Esophagus muscularis mucosa (tissue), 4 donors: ENCODE results near the gene ANAPC7. TPM values are rescaled to one million over a fixed set of nuclear protein-coding genes. Genes with fewer than 3 reads are reported as not detected.

Source experiments
- DNase-seq: peaks from one replicate; pipeline ENCODE4 v3.0.0-alpha.2; 2017; ENCODE audit errors: extremely low spot score
- H3K27ac ChIP-seq, 4 donors: fragments of 200-600 bp; sonication (generic); replicated peaks in 1 of 4; 1 replicate in 3 of 4; 2 replicates in 1 of 4; pipeline ENCODE4 v1.5.1; 2016 to 2019; ENCODE audit warnings: mild to moderate bottlenecking in 1 of 4
- H3K27me3 ChIP-seq, 4 donors: fragments of 200-600 bp; sonication (generic); one replicate each; pipeline versions ENCODE4 v1.5.1 to v1.6.0; 2016 to 2019
- H3K36me3 ChIP-seq, 4 donors: fragments of 200-600 bp; sonication (generic); one replicate each; pipeline ENCODE4 v1.5.1; 2016 to 2019
- H3K4me1 ChIP-seq, 4 donors: fragments of 200-600 bp; sonication (generic); one replicate each; pipeline ENCODE4 v1.5.1; 2016 to 2019
- H3K4me3 ChIP-seq, 4 donors: fragments of 200-600 bp; sonication (generic); 1 replicate in 2 of 4; 2 replicates in 2 of 4; pipeline ENCODE4 v1.5.1; 2016 to 2019; ENCODE audit warnings: mild to moderate bottlenecking in 4 of 4, moderate library complexity in 1 of 4
- H3K9me3 ChIP-seq, 4 donors: fragments of 200-600 bp; sonication (generic); 1 replicate in 3 of 4; 2 replicates in 1 of 4; pipeline ENCODE4 v1.5.1; 2016 to 2019
- EP300 ChIP-seq: sonication (generic); formaldehyde crosslinking; IDR thresholded peaks from one replicate; pipeline ENCODE4 v1.6.1; 2017; ENCODE audit warnings: antibody characterized with exemption
- POLR2A ChIP-seq: fragments of 450-650 bp; IDR thresholded peaks from one replicate; pipeline ENCODE4 v1.6.1; 2017; ENCODE audit warnings: antibody characterized with exemption, moderate library complexity, mild to moderate bottlenecking, low read depth
- POLR2AphosphoS5 ChIP-seq, 2 donors: sonication (generic); formaldehyde crosslinking; IDR thresholded peaks; one replicate each; pipeline ENCODE4 v1.6.1; 2017; ENCODE audit warnings: antibody characterized with exemption in 2 of 2
- WGBS: methylation state at CpG from one replicate; pipeline ENCODE4 v1.1.5; 2018; 5-methylcytosine and 5-hydroxymethylcytosine counted together
- intact Hi-C: fragments of 100-400 bp; cut with DNase I; formaldehyde crosslinking; loops from one replicate; pipeline ENCODE4 v1.15.1; 2023
- total RNA-seq, 4 donors: library from RNA; depleted of rRNA; stranded (reverse); fragments of >200 nt; gene quantifications; one replicate each; pipeline versions ENCODE4 v1.1.0 to v1.2.1, GENCODE V29; 2016
- TF ChIP-seq, protein P1 (sequence below), 3 experiments: fragments of 200-600 bp in 2 of 3; fragments of 450-650 bp in 1 of 3; sonication (generic) in 2 of 3; IDR thresholded peaks; one replicate each; pipeline ENCODE4 v1.5.1; 2017 to 2019; ENCODE audit warnings: antibody characterized with exemption in 3 of 3, mild to moderate bottlenecking in 2 of 3, moderate library complexity in 1 of 3

ANAPC7 gene
- total RNA-seq, 4 donors from 2014 or later = 32.5 to 35.0 (median 33.2) TPM

DNA sequence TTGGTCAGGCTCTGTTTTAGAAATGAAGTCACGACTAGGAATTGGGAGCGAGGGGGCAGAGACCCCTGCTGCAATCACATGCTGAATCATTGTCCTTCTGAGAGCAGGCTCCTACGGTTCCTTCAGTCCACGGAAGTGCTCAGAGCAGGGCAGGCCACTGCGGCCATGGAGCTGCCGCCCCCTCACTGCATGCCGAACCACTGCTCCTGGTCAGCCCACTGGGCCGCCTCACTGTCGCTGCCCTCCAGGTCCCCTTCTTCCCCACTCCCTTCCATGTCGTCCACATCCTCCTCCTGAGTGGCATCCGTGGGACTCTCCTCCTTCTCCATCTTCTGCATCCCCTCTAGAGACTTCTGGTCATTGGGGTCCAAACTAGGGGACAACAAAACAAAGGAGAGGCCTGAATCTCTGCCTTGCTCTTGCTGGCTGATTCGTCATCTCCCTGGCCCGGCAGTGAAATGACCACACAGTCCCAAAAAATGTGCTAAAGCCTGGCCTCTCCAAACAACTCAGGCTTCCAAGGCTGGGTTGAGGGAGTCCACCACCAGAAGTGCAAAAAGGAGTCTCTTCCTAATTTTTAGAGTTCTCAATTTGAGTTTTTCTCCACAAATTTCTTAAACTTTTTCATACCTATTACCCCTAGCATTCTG is 29.4 kb downstream of the ANAPC7 start:
- TF ChIP-seq, protein P1, sequence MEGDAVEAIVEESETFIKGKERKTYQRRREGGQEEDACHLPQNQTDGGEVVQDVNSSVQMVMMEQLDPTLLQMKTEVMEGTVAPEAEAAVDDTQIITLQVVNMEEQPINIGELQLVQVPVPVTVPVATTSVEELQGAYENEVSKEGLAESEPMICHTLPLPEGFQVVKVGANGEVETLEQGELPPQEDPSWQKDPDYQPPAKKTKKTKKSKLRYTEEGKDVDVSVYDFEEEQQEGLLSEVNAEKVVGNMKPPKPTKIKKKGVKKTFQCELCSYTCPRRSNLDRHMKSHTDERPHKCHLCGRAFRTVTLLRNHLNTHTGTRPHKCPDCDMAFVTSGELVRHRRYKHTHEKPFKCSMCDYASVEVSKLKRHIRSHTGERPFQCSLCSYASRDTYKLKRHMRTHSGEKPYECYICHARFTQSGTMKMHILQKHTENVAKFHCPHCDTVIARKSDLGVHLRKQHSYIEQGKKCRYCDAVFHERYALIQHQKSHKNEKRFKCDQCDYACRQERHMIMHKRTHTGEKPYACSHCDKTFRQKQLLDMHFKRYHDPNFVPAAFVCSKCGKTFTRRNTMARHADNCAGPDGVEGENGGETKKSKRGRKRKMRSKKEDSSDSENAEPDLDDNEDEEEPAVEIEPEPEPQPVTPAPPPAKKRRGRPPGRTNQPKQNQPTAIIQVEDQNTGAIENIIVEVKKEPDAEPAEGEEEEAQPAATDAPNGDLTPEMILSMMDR (IDR thresholded peaks at IDR 0.05) = no peak
- no peak for TF ChIP-seq POLR2A
- no peak for TF ChIP-seq POLR2AphosphoS5 (IDR thresholded peaks at IDR 0.05)
- no peak for TF ChIP-seq EP300
- Histone ChIP-seq H3K4me3 (no peak overlapping the region), H3K36me3 (peaks cover 39 to 89% (median 81%) of the 10 kb centered on the region in 4 donors), H3K4me1 (peaks cover 12 to 45% (median 38%) of the 10 kb centered on the region in 4 donors), H3K27ac (peak overlapping the region; percentile 22 to 54 (median 43)), H3K9me3 (no peaks in the 10 kb centered on the region), H3K27me3 (no peaks in the 10 kb centered on the region)
- WGBS = 76% methylated on average over 13 of the region's 13 CpGs
- intact Hi-C loops = no loop called here
- no peak for DNase-seq

DNA sequence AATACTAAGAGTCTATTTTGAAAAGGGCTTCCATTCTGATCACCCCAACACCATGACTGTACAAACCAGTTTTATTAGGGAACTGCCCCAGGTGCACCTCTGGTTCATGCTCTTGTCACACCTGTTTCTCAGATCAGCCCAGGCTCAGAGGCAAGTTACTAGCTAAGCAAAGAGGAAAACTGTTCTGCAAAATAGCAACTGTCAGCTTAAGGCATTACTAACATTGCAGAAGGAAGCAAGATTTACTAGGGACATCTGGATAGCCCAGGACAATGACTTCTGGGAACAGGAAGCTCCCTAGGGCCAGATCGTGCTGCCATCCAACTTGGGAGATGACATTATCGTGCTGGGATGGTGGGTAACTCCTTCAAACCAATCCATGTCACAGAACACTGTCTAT is 30.1 kb downstream of the ANAPC7 start:
- H3K9me3 ChIP-seq = no peaks in the 10 kb centered on the region
- no peaks in the 10 kb centered on the region for H3K27me3 ChIP-seq
- WGBS = 41% methylated on average over 2 of the region's 2 CpGs
- peaks cover 12 to 46% (median 38%) of the 10 kb centered on the region in 4 donors for H3K4me1 ChIP-seq
- peak overlapping the region; percentile 22 to 54 (median 43) for H3K27ac ChIP-seq
- H3K36me3 ChIP-seq = peaks cover 39 to 83% (median 75%) of the 10 kb centered on the region in 4 donors
- no peak overlapping the region for H3K4me3 ChIP-seq
- intact Hi-C loops = no loop called here
- TF ChIP-seq POLR2AphosphoS5 (IDR thresholded peaks at IDR 0.05) (no peak), POLR2A (no peak), EP300 (no peak)
- DNase-seq = no peak

DNA sequence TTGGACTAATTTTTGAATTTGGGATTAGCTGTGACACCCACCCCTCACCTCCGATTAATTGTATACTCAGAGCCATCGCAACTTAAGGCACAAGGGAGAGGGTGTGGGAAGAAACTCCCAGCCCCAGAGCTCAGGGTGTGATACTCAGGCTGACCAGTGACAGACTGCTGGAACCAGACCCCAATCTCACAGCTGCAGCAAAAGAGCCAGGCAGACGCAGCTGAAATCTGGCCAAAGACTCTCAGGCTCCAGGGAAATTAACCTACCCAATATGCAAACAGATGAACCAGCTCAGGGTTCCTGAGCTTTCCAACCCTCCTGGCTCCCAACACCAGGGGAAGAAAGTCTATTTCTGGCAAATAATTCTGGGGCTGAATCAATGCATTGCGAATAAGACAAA is 30.5 kb downstream of the ANAPC7 start:
- intact Hi-C loops = no loop called here

DNA sequence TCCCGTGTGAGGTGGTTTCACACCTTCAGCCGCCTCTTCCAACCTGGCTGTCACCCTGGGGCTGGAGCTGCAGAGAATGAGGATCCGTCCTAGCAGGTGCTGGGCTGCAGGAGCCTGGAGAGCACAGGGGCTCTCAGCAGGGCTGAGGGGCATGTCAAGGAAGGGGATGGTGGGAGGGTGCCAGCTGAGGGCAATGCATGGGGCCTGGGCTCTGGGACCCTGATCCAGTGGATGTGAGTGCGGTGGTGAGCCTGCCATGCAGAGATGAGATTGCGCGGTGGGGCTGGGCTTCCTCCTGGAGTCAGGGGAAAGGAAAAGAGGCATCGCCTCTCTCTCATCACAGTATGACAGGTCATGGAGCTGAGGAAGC is 31.5 kb downstream of the ANAPC7 start:
- TF ChIP-seq EP300 (no peak), POLR2A (no peak), POLR2AphosphoS5 (IDR thresholded peaks at IDR 0.05) (no peak)
- TF ChIP-seq, protein P1 (IDR thresholded peaks at IDR 0.05) = no peak
- Histone ChIP-seq H3K27me3 (no peaks in the 10 kb centered on the region), H3K36me3 (peaks cover 28 to 69% (median 62%) of the 10 kb centered on the region in 4 donors), H3K27ac (peak overlapping the region in 1 of 4 donors; percentile 54), H3K9me3 (no peaks in the 10 kb centered on the region), H3K4me1 (peaks cover 12 to 57% (median 48%) of the 10 kb centered on the region in 4 donors), H3K4me3 (no peak overlapping the region)
- intact Hi-C loops = no loop called here
- WGBS = 84% methylated on average over 4 of the region's 7 CpGs
- no peak for DNase-seq

More for the DNA sequence above, 30.5 kb downstream of the ANAPC7 start:
- peak overlapping the region; percentile 22 to 54 (median 43) for H3K27ac ChIP-seq
- no peak for TF ChIP-seq POLR2A
- TF ChIP-seq, protein P1 (IDR thresholded peaks at IDR 0.05) = no peak
- TF ChIP-seq POLR2AphosphoS5 (IDR thresholded peaks at IDR 0.05) = no peak
- no peak for TF ChIP-seq EP300
- no peaks in the 10 kb centered on the region for H3K9me3 ChIP-seq
- H3K4me3 ChIP-seq = no peak overlapping the region
- no peak for DNase-seq
- peaks cover 12 to 48% (median 38%) of the 10 kb centered on the region in 4 donors for H3K4me1 ChIP-seq
- no peaks in the 10 kb centered on the region for H3K27me3 ChIP-seq
- WGBS = 26% methylated on average over 4 of the region's 4 CpGs
- peaks cover 38 to 79% (median 71%) of the 10 kb centered on the region in 4 donors for H3K36me3 ChIP-seq

DNA sequence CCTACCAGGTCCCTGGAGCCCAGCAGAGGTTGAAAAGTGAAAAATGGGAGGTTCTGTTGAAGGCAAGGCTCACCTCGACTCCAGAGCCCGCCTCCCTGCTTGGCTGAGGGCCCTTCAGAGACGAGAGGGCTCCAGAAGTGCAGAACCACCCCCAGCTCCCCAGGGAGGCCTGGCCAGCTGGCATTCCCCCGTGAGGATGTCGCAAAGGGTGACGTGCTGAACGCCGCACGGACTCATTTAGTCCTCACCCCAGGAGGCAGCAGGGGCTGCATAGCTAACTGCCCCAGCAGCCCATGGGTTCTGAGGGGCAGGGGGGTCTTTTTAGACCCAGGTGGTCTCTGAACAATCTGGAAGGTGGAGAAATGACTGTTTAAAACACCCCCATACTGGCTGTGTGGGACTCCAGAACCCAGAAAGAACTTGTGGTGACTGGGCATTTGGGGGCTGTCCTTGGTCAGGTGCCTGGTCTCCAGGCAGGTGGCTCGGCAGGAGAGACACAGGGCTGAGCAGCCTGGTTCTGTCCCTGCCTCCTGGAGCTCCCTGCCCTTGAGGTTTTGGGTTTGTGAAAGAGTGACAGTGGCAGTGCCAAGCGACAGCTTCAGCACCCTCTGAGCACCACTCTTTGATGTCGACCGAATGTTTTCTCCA is 32.0 kb downstream of the ANAPC7 start:
- WGBS = 67% methylated on average over 8 of the region's 13 CpGs
- H3K36me3 ChIP-seq = peaks cover 25 to 65% (median 57%) of the 10 kb centered on the region in 4 donors
- H3K27ac ChIP-seq = peak overlapping the region in 1 of 4 donors; percentile 54
- peaks cover 12 to 62% (median 53%) of the 10 kb centered on the region in 4 donors for H3K4me1 ChIP-seq
- no peaks in the 10 kb centered on the region for H3K27me3 ChIP-seq
- H3K4me3 ChIP-seq = no peak overlapping the region
- H3K9me3 ChIP-seq = no peaks in the 10 kb centered on the region
- intact Hi-C loops = no loop called here
- no peak for DNase-seq
- no peak for TF ChIP-seq POLR2A
- peak in 1 of 2 donors; percentile 15 for TF ChIP-seq POLR2AphosphoS5 (IDR thresholded peaks at IDR 0.05)
